Measurements from ENCODE around the gene LOXL1. TPM values are rescaled to one million over a fixed set of nuclear protein-coding genes. Genes with fewer than 3 reads are reported as not detected.

The LOXL1 gene
- total and polyA plus RNA-seq, 2 of the 13 experiments (the other 11 are each of a cell fraction or from before 2014, with no cell fraction given) = 0.51 to 1.3 TPM

DNA sequence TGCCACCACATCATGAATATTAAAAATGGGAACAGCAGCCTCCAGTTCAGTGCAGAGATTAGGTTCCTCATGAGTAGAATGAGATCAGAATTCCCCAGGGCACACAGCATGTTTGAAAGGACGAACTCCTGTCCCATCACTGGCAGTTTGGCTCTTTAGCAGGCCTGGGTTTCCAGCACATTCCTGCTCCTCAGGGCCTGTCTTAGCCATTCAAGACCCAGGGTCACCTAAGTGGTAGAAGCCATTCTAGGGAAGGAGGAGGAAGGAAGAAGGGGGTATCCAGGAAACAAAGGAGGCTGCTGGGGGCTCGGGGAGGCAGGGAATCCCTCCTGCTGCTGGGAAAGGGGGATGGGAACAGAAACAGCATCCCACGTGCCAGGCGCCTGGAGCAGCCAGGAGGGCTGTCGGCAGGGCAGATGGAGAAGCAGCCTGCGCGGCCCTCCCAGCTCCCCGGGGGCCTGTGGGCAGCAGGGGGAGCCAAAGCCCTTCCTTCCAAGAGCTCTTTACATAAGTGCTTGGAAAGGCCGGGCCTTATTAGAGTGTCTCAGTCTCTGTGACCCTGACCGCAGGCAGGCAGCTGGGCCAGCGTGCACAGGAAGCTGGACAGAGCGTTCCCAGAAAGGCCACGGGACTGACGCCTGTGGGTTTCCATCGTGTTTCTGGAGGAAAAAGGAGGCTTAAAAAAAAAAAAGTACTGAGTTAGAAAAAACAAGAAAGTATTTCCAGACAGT, 24.7 kb downstream of the LOXL1 start (continued):
- TF ChIP-seq, protein P1, sequence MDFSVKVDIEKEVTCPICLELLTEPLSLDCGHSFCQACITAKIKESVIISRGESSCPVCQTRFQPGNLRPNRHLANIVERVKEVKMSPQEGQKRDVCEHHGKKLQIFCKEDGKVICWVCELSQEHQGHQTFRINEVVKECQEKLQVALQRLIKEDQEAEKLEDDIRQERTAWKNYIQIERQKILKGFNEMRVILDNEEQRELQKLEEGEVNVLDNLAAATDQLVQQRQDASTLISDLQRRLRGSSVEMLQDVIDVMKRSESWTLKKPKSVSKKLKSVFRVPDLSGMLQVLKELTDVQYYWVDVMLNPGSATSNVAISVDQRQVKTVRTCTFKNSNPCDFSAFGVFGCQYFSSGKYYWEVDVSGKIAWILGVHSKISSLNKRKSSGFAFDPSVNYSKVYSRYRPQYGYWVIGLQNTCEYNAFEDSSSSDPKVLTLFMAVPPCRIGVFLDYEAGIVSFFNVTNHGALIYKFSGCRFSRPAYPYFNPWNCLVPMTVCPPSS (IDR thresholded peaks at IDR 0.05) = no peak
- TF ChIP-seq, protein P2, sequence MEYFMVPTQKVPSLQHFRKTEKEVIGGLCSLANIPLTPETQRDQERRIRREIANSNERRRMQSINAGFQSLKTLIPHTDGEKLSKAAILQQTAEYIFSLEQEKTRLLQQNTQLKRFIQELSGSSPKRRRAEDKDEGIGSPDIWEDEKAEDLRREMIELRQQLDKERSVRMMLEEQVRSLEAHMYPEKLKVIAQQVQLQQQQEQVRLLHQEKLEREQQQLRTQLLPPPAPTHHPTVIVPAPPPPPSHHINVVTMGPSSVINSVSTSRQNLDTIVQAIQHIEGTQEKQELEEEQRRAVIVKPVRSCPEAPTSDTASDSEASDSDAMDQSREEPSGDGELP (IDR thresholded peaks at IDR 0.05; ENCODE audit: borderline replicate concordance, low read depth) = peak; percentile 64; the same call in 1 of the 2 replicates
- TF ChIP-seq ZMYM4 (CRISPR knock-in tag; IDR thresholded peaks at IDR 0.05) = 0 out of 2 replicates have a peak, but pooled peaks have one; percentile 43
- TF ChIP-seq, protein P3, sequence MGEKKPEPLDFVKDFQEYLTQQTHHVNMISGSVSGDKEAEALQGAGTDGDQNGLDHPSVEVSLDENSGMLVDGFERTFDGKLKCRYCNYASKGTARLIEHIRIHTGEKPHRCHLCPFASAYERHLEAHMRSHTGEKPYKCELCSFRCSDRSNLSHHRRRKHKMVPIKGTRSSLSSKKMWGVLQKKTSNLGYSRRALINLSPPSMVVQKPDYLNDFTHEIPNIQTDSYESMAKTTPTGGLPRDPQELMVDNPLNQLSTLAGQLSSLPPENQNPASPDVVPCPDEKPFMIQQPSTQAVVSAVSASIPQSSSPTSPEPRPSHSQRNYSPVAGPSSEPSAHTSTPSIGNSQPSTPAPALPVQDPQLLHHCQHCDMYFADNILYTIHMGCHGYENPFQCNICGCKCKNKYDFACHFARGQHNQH (CRISPR knock-in tag; IDR thresholded peaks at IDR 0.05) = peak; percentile 60; the same call in 1 of the 2 replicates
- peak; percentile 80 for TF ChIP-seq ZNF121 (CRISPR knock-in tag; IDR thresholded peaks at IDR 0.05)
- TF ChIP-seq KDM3A (CRISPR knock-in tag; IDR thresholded peaks at IDR 0.05; ENCODE audit: low read depth) = 0 out of 2 replicates have a peak, but pooled peaks have one; percentile 55
- no peak for TF ChIP-seq ZNF605 (CRISPR knock-in tag; IDR thresholded peaks at IDR 0.05)
- peak; percentile 40; the same call in 1 of the 2 replicates for TF ChIP-seq SAP130 (CRISPR knock-in tag; IDR thresholded peaks at IDR 0.05; ENCODE audit: low read depth)
- TF ChIP-seq, protein P4, sequence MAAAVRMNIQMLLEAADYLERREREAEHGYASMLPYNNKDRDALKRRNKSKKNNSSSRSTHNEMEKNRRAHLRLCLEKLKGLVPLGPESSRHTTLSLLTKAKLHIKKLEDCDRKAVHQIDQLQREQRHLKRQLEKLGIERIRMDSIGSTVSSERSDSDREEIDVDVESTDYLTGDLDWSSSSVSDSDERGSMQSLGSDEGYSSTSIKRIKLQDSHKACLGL (CRISPR knock-in tag; IDR thresholded peaks at IDR 0.05) = no peak
- TF ChIP-seq FOXA3 (CRISPR knock-in tag; IDR thresholded peaks at IDR 0.05) = no peak
- TF ChIP-seq, protein P5, sequence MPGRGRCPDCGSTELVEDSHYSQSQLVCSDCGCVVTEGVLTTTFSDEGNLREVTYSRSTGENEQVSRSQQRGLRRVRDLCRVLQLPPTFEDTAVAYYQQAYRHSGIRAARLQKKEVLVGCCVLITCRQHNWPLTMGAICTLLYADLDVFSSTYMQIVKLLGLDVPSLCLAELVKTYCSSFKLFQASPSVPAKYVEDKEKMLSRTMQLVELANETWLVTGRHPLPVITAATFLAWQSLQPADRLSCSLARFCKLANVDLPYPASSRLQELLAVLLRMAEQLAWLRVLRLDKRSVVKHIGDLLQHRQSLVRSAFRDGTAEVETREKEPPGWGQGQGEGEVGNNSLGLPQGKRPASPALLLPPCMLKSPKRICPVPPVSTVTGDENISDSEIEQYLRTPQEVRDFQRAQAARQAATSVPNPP (CRISPR knock-in tag; IDR thresholded peaks at IDR 0.05) = 0 out of 2 replicates have a peak, but pooled peaks have one; percentile 39
- 0 out of 2 replicates have a peak, but pooled peaks have one; percentile 40 for TF ChIP-seq ZNF547 (CRISPR knock-in tag; IDR thresholded peaks at IDR 0.05)
- no peak for TF ChIP-seq MAZ (IDR thresholded peaks at IDR 0.05; ENCODE audit: borderline replicate concordance, low read depth, low read length)
- 0 out of 2 replicates have a peak, but pooled peaks have one; percentile 27 for TF ChIP-seq MAZ (CRISPR knock-in tag; IDR thresholded peaks at IDR 0.05; ENCODE audit: low read depth)
- TF ChIP-seq, protein P6, sequence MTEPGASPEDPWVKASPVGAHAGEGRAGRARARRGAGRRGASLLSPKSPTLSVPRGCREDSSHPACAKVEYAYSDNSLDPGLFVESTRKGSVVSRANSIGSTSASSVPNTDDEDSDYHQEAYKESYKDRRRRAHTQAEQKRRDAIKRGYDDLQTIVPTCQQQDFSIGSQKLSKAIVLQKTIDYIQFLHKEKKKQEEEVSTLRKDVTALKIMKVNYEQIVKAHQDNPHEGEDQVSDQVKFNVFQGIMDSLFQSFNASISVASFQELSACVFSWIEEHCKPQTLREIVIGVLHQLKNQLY (CRISPR knock-in tag; IDR thresholded peaks at IDR 0.05) = 0 out of 2 replicates have a peak, but pooled peaks have one; percentile 25
- TF ChIP-seq BHLHE40 (IDR thresholded peaks at IDR 0.05; ENCODE audit: low read length) = 0 out of 2 replicates have a peak, but pooled peaks have one; percentile 28
- TF ChIP-seq, protein P7, sequence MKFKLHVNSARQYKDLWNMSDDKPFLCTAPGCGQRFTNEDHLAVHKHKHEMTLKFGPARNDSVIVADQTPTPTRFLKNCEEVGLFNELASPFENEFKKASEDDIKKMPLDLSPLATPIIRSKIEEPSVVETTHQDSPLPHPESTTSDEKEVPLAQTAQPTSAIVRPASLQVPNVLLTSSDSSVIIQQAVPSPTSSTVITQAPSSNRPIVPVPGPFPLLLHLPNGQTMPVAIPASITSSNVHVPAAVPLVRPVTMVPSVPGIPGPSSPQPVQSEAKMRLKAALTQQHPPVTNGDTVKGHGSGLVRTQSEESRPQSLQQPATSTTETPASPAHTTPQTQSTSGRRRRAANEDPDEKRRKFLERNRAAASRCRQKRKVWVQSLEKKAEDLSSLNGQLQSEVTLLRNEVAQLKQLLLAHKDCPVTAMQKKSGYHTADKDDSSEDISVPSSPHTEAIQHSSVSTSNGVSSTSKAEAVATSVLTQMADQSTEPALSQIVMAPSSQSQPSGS (CRISPR knock-in tag; IDR thresholded peaks at IDR 0.05) = no peak
- TF ChIP-seq ZBTB20 (CRISPR knock-in tag; IDR thresholded peaks at IDR 0.05; ENCODE audit: borderline replicate concordance, low read depth) = no peak
- TF ChIP-seq MZF1 (CRISPR knock-in tag; IDR thresholded peaks at IDR 0.05; ENCODE audit: borderline replicate concordance) = no peak
- TF ChIP-seq GATAD2A (CRISPR knock-in tag; IDR thresholded peaks at IDR 0.05) = peak; percentile 55
- TF ChIP-seq BORCS8-MEF2B (CRISPR knock-in tag; IDR thresholded peaks at IDR 0.05) = peak; percentile 46; the same call in 1 of the 2 replicates
- TF ChIP-seq MIXL1 (CRISPR knock-in tag; IDR thresholded peaks at IDR 0.05) = 0 out of 2 replicates have a peak, but pooled peaks have one; percentile 32
- TF ChIP-seq SIN3B (IDR thresholded peaks at IDR 0.05; ENCODE audit: low read length) = no peak
- TF ChIP-seq ZBTB42 (CRISPR knock-in tag; IDR thresholded peaks at IDR 0.05) = no peak
